GM10847 (cell line): ENCODE results near the gene DGKB.

Experiments used
- POLR2A ChIP-seq: IDR thresholded peaks from 2 replicates; pipeline ENCODE4 v1.6.1; 2011; ENCODE audit not compliant: insufficient read length; ENCODE audit errors: extremely low read depth

DGKB gene

GRCh38 chr7:14639329-14639728 is 263.2 kb downstream of the DGKB start:
- no peak for TF ChIP-seq POLR2A

GRCh38 chr7:14637968-14638367 is 264.6 kb downstream of the DGKB start:
- TF ChIP-seq POLR2A: no peak

GRCh38 chr7:14635955-14636354 is 266.6 kb downstream of the DGKB start:
- no peak for TF ChIP-seq POLR2A

GRCh38 chr7:14630048-14630447 is 272.5 kb downstream of the DGKB start:
- no peak for TF ChIP-seq POLR2A

- no peak for TF ChIP-seq POLR2A
These were observed 274.0 kb downstream of the DGKB start for GRCh38 chr7:14628516-14628915.

GRCh38 chr7:14626076-14626475 is 276.5 kb downstream of the DGKB start:
- TF ChIP-seq POLR2A: no peak

GRCh38 chr7:14622559-14622958 is 280.0 kb downstream of the DGKB start:
- TF ChIP-seq POLR2A: no peak

GRCh38 chr7:14606101-14606500 is 296.4 kb downstream of the DGKB start:
- no peak for TF ChIP-seq POLR2A

- no peak for TF ChIP-seq POLR2A
These were observed 297.9 kb downstream of the DGKB start for GRCh38 chr7:14604606-14605005.

- no peak for TF ChIP-seq POLR2A
These were observed 299.7 kb downstream of the DGKB start for GRCh38 chr7:14602851-14603250.

- no peak for TF ChIP-seq POLR2A
These were observed 301.7 kb downstream of the DGKB start for GRCh38 chr7:14600766-14601367.

GRCh38 chr7:14598978-14599377 is 303.6 kb downstream of the DGKB start:
- TF ChIP-seq POLR2A: no peak

- TF ChIP-seq POLR2A: no peak
These were observed 306.1 kb downstream of the DGKB start for GRCh38 chr7:14596421-14596820.

GRCh38 chr7:14590206-14590605 is 312.3 kb downstream of the DGKB start:
- no peak for TF ChIP-seq POLR2A

- TF ChIP-seq POLR2A: no peak
These were observed 317.3 kb downstream of the DGKB start for GRCh38 chr7:14585232-14585631.

- TF ChIP-seq POLR2A: no peak
These were observed 319.0 kb downstream of the DGKB start for GRCh38 chr7:14583518-14583917.

GRCh38 chr7:14582010-14582409 is 320.5 kb downstream of the DGKB start:
- no peak for TF ChIP-seq POLR2A

GRCh38 chr7:14579971-14580370 is 322.6 kb downstream of the DGKB start:
- no peak for TF ChIP-seq POLR2A

GRCh38 chr7:14576578-14576977 is 326.0 kb downstream of the DGKB start:
- no peak for TF ChIP-seq POLR2A
